Gastrocnemius medialis (tissue), 4 donors: ENCODE data around the gene REXO4. TPM values are rescaled to one million over a fixed set of nuclear protein-coding genes. Genes with fewer than 3 reads are reported as not detected.

Source experiments
- ATAC-seq, 2 donors: fragments of 150-250 bp; one replicate each; pipeline ENCODE4 v1.9.1; 2016
- DNase-seq, 2 donors: peaks; one replicate each; pipeline ENCODE4 v3.0.0-alpha.2; 2019
- H3K27ac ChIP-seq, 4 donors: fragments of 200-600 bp; sonication (generic); 1 replicate in 1 of 4; 2 replicates in 3 of 4; pipeline ENCODE4 v1.5.1; 2016 to 2018; ENCODE audit warnings: mild to moderate bottlenecking in 2 of 4, moderate library complexity in 1 of 4
- H3K27me3 ChIP-seq, 3 donors: fragments of 200-600 bp; sonication (generic) in 2 of 3; 1 replicate in 1 of 3; 2 replicates in 2 of 3; pipeline versions ENCODE4 v1.5.1 to v1.6.0; 2016 to 2019; ENCODE audit warnings: mild to moderate bottlenecking in 1 of 3, moderate library complexity in 1 of 3
- H3K36me3 ChIP-seq, 2 donors: fragments of 200-600 bp; sonication (generic) in 1 of 2; one replicate each; pipeline ENCODE4 v1.5.1; 2017 to 2018
- H3K4me1 ChIP-seq, 2 donors: fragments of 200-600 bp; sonication (generic) in 1 of 2; one replicate each; pipeline ENCODE4 v1.5.1; 2016 to 2017; ENCODE audit warnings: mild to moderate bottlenecking in 2 of 2
- H3K4me3 ChIP-seq, 4 donors: fragments of 200-600 bp; sonication (generic) in 3 of 4; 1 replicate in 1 of 4; 2 replicates in 3 of 4; pipeline ENCODE4 v1.5.1; 2016 to 2019; ENCODE audit warnings: mild to moderate bottlenecking in 2 of 4
- H3K9me3 ChIP-seq, 3 donors: fragments of 200-600 bp; sonication (generic) in 2 of 3; 1 replicate in 1 of 3; 2 replicates in 2 of 3; pipeline ENCODE4 v1.5.1; 2016 to 2019
- POLR2A ChIP-seq, 2 donors: fragments of 450-650 bp; IDR thresholded peaks; one replicate each; pipeline ENCODE4 v1.6.1; 2017; ENCODE audit warnings: antibody characterized with exemption in 2 of 2, mild to moderate bottlenecking in 2 of 2, moderate library complexity in 2 of 2
- in situ Hi-C, 4 donors: fragments of 200-750 bp; cut with MboI; loops; one replicate each; pipeline versions ENCODE4 v1.15.0 to v1.8.0; 2017; ENCODE audit warnings: low sequenced_read_pairs in 4 of 4
- intact Hi-C: fragments of 100-400 bp; cut with DNase I; formaldehyde crosslinking; loops from one replicate; pipeline ENCODE4 v1.15.1; 2023; ENCODE audit warnings: low total_unique reads
- total RNA-seq, 4 donors: library from RNA; depleted of rRNA; stranded (reverse); fragments of >200 nt; gene quantifications; one replicate each; pipeline versions ENCODE4 v1.1.0 to v1.2.3, GENCODE V29; 2016
- TF ChIP-seq, protein P1 (sequence below), 5 experiments: fragments of 450-650 bp in 3 of 5; fragments of 200-600 bp in 2 of 5; sonication (generic) in 2 of 5; IDR thresholded peaks in 4 of 5; conservative IDR thresholded peaks in 1 of 5; 1 replicate in 4 of 5; 2 replicates in 1 of 5; pipeline ENCODE4 v1.5.1; 2016 to 2019; ENCODE audit warnings: antibody characterized with exemption in 5 of 5, mild to moderate bottlenecking in 3 of 5, moderate library complexity in 3 of 5

REXO4 gene
- total RNA-seq, 4 donors from 2014 or later, result 26.1 to 42.5 (median 34.6) TPM

DNA sequence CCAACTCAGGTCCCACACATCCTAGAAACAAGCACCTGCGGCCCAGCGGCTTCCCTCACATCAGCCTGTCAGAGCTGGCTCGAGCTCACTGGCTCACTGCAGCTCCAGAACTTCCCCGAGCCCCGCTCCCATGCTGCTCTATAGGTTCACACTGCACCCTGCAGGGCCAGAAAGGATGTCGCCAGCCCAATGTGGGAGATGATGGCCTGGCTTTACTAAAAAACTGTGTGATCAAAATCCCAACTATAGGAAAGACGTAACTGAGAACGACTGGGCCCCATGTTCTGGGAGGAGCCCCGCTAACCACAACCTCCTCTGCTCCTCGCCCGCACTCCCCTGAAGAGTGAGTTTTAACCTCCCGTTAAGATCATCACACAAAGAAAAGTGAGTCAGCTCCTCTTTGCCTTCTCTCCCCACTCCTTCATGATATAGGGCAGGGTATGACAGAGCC is 46.5 kb downstream of the REXO4 start:
- peaks cover 0 to 11% of the 10 kb centered on the region in 2 donors for H3K36me3 ChIP-seq
- H3K4me1 ChIP-seq, result peaks cover 64 to 71% of the 10 kb centered on the region in 2 donors
- ATAC-seq (no peak), DNase-seq (no peak)
- H3K9me3 ChIP-seq, result no peaks in the 10 kb centered on the region
- H3K4me3 ChIP-seq, result no peak overlapping the region
- peak overlapping the region in 3 of 4 donors; percentile 4 to 27 (median 24) for H3K27ac ChIP-seq
- intact Hi-C loops (loop anchor here (10.0 kb wide), 1 partner anchor 654 kb away; the partner anchor contains the start of gene BRD3OS), in situ Hi-C loops (no loop called here)
- no peak for TF ChIP-seq POLR2A (IDR thresholded peaks at IDR 0.05)
- TF ChIP-seq, protein P1, sequence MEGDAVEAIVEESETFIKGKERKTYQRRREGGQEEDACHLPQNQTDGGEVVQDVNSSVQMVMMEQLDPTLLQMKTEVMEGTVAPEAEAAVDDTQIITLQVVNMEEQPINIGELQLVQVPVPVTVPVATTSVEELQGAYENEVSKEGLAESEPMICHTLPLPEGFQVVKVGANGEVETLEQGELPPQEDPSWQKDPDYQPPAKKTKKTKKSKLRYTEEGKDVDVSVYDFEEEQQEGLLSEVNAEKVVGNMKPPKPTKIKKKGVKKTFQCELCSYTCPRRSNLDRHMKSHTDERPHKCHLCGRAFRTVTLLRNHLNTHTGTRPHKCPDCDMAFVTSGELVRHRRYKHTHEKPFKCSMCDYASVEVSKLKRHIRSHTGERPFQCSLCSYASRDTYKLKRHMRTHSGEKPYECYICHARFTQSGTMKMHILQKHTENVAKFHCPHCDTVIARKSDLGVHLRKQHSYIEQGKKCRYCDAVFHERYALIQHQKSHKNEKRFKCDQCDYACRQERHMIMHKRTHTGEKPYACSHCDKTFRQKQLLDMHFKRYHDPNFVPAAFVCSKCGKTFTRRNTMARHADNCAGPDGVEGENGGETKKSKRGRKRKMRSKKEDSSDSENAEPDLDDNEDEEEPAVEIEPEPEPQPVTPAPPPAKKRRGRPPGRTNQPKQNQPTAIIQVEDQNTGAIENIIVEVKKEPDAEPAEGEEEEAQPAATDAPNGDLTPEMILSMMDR (IDR thresholded peaks at IDR 0.05 in 4 of 5, conservative IDR thresholded peaks at IDR 0.05 in 1 of 5), result no peak
- H3K27me3 ChIP-seq, result no peaks in the 10 kb centered on the region

DNA sequence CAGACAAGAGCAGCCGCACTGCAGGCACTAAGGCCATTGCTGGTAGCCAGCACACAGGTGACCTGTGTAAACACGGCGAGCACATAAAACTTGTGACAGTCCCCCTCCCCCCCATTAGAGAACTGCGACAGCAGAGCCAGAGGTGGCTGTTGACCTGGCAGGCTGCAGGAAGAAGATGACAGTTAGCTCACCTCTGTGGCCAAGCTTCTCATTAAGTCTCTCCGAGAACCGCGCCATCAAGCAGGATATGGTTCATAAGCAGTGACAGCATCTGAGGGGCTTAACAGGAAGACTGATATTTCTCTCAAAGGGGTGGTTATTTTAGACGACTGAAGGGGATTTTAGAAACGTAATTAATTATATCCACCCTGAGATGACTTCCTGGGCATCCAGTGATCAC is 47.1 kb downstream of the REXO4 start:
- DNase-seq, result no peak
- H3K4me1 ChIP-seq, result peaks cover 64 to 71% of the 10 kb centered on the region in 2 donors
- peak overlapping the region in 1 of 4 donors; percentile 24 for H3K27ac ChIP-seq
- H3K4me3 ChIP-seq, result no peak overlapping the region
- TF ChIP-seq, protein P1 (IDR thresholded peaks at IDR 0.05 in 4 of 5, conservative IDR thresholded peaks at IDR 0.05 in 1 of 5), result no peak
- no peak for TF ChIP-seq POLR2A (IDR thresholded peaks at IDR 0.05)
- no peaks in the 10 kb centered on the region for H3K9me3 ChIP-seq
- intact Hi-C loops (loop anchor here (10.0 kb wide), 1 partner anchor 654 kb away; the partner anchor contains the start of gene BRD3OS), in situ Hi-C loops (no loop called here)
- no peak for ATAC-seq
- no peaks in the 10 kb centered on the region for H3K27me3 ChIP-seq
- peaks cover 0 to 17% of the 10 kb centered on the region in 2 donors for H3K36me3 ChIP-seq

DNA sequence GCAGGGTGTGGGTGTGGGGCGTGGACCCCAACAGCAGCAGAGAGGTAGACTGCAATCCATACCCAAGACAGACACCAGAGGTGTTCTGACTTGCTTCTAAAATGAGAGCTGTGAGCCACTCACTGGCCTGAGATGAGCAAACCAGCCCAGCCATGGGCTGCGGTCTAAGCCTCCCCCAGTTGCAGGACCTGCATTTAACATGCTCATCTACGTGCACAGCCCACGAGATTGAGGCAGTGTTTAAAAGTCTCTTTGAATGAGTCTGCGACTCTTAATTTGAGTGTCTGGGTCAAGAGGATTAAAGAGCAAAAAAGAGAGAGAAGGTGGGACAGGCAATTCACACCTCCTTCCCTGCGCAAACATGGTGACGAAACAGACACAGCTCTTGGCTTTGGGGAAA is 47.9 kb downstream of the REXO4 start:
- no peak for ATAC-seq
- no peaks in the 10 kb centered on the region for H3K9me3 ChIP-seq
- H3K4me3 ChIP-seq, result no peak overlapping the region
- intact Hi-C loops (loop anchor here (10.0 kb wide), 1 partner anchor 655 kb away; the partner anchor contains the start of gene BRD3OS), in situ Hi-C loops (no loop called here)
- no peak for DNase-seq
- H3K27me3 ChIP-seq, result no peaks in the 10 kb centered on the region
- H3K27ac ChIP-seq, result peak overlapping the region in 2 of 4 donors; percentile 17 to 56
- peaks cover 64 to 69% of the 10 kb centered on the region in 2 donors for H3K4me1 ChIP-seq
- TF ChIP-seq, protein P1 (IDR thresholded peaks at IDR 0.05 in 4 of 5, conservative IDR thresholded peaks at IDR 0.05 in 1 of 5), result no peak
- TF ChIP-seq POLR2A (IDR thresholded peaks at IDR 0.05), result no peak
- peaks cover 0 to 23% of the 10 kb centered on the region in 2 donors for H3K36me3 ChIP-seq

DNA sequence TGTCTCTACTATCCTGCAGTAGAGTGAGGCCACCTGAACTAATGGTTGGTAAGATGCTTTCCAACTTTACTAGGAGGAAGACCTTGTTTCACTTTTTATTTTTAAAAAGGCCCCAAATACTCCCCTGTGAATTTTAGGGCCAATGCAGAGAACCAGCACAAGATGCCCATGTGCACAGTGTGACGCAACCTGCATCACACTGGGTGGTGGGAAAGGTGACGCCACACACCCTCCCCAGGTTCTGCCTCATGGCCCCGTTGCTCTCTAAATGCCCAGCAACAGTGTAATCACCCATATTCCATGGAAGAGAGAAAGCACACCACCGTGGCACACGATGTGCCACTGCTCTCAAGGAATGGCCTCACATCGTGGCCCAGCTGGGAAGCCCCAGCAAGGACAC is 48.4 kb downstream of the REXO4 start:
- Histone ChIP-seq H3K4me1 (peaks cover 60 to 64% of the 10 kb centered on the region in 2 donors), H3K36me3 (peaks cover 0 to 28% of the 10 kb centered on the region in 2 donors), H3K27me3 (no peaks in the 10 kb centered on the region), H3K4me3 (no peak overlapping the region), H3K9me3 (no peaks in the 10 kb centered on the region), H3K27ac (peak overlapping the region in 3 of 4 donors; percentile 6 to 56 (median 17))
- in situ Hi-C loops (no loop called here), intact Hi-C loops (no loop called here)
- TF ChIP-seq POLR2A (IDR thresholded peaks at IDR 0.05), result no peak
- TF ChIP-seq, protein P1 (IDR thresholded peaks at IDR 0.05 in 4 of 5, conservative IDR thresholded peaks at IDR 0.05 in 1 of 5), result no peak
- no peak for DNase-seq
- no peak for ATAC-seq
